ENCODE results near the gene APCDD1.

GRCh38 chr18:10474309-10474708 is 19.9 kb downstream of the APCDD1 start:
- no peak for TF ChIP-seq CTCF (IDR thresholded peaks at IDR 0.05; ENCODE audit: low read depth, low read length)
- no peak for TF ChIP-seq EZH2phosphoT487 (IDR thresholded peaks at IDR 0.05; ENCODE audit: low read depth)
